SJSA1 (cell line): ENCODE results near the gene TRIM44. TPM values are rescaled to one million over a fixed set of nuclear protein-coding genes. Genes with fewer than 3 reads are reported as not detected.
A peak's percentile ranks its signal among the peaks of the same experiment; 100 is the strongest.

Experiments used
- DNase-seq, 2 experiments: peaks; one replicate each; pipeline ENCODE4 v3.0.0-alpha.2; 2015 to 2020; ENCODE audit warnings: low spot score in 2 of 2, low read depth in 1 of 2
- H3K27ac ChIP-seq: fragments of 250-450 bp; sonication (Bioruptor Pico); 2 replicates; pipeline ENCODE4 v1.5.1; 2020; ENCODE audit warnings: mild to moderate bottlenecking, moderate library complexity
- H3K27me3 ChIP-seq: fragments of 250-450 bp; sonication (Bioruptor Pico); replicated peaks from 2 replicates; pipeline ENCODE4 v1.5.1; 2020; ENCODE audit warnings: mild to moderate bottlenecking, moderate library complexity
- H3K36me3 ChIP-seq: fragments of 250-450 bp; sonication (Bioruptor Pico); 2 replicates; pipeline ENCODE4 v1.5.1; 2020; ENCODE audit warnings: mild to moderate bottlenecking
- H3K4me1 ChIP-seq: fragments of 250-450 bp; sonication (Bioruptor Pico); replicated peaks from 2 replicates; pipeline ENCODE4 v1.6.1; 2021; ENCODE audit warnings: mild to moderate bottlenecking
- H3K4me3 ChIP-seq: fragments of 250-450 bp; sonication (Bioruptor Pico); 2 replicates; pipeline ENCODE4 v1.5.1; 2020; ENCODE audit warnings: mild to moderate bottlenecking
- H3K9me3 ChIP-seq: fragments of 250-450 bp; sonication (Bioruptor Pico); replicated peaks from 2 replicates; pipeline ENCODE4 v1.5.1; 2020; ENCODE audit warnings: mild to moderate bottlenecking
- total RNA-seq: library from RNA; depleted of rRNA; stranded (reverse); fragments of >200 nt; shearing (Covaris generic); gene quantifications from 2 replicates; pipeline ENCODE4 v1.2.3, GENCODE V29; 2014

The TRIM44 gene
- total RNA-seq, 1 experiment from 2014 or later = 64.5 TPM

GRCh38 chr11:35722641-35723040 is 60.1 kb downstream of the TRIM44 start:
- no peak overlapping the region for H3K27ac ChIP-seq
- peaks cover 24% of the 10 kb centered on the region for H3K36me3 ChIP-seq
- H3K4me3 ChIP-seq = no peak overlapping the region
- no peaks in the 10 kb centered on the region for H3K9me3 ChIP-seq
- H3K4me1 ChIP-seq = peaks cover 15% of the 10 kb centered on the region
- H3K27me3 ChIP-seq = no peaks in the 10 kb centered on the region
- no peak for DNase-seq

- Histone ChIP-seq H3K9me3 (no peaks in the 10 kb centered on the region), H3K36me3 (peaks cover 32% of the 10 kb centered on the region), H3K27ac (no peak overlapping the region), H3K4me3 (no peak overlapping the region), H3K4me1 (peaks cover 15% of the 10 kb centered on the region), H3K27me3 (no peaks in the 10 kb centered on the region)
- no peak for DNase-seq
Observed at GRCh38 chr11:35723493-35723892, 60.9 kb downstream of the TRIM44 start.

GRCh38 chr11:35723913-35724312 is 61.3 kb downstream of the TRIM44 start:
- Histone ChIP-seq H3K27ac (no peak overlapping the region), H3K4me1 (peaks cover 15% of the 10 kb centered on the region), H3K4me3 (no peak overlapping the region), H3K27me3 (no peaks in the 10 kb centered on the region), H3K9me3 (no peaks in the 10 kb centered on the region), H3K36me3 (peaks cover 37% of the 10 kb centered on the region)
- no peak for DNase-seq

- Histone ChIP-seq H3K9me3 (peaks cover 9% of the 10 kb centered on the region; the same call in 1 of the 2 replicates), H3K27ac (no peak overlapping the region), H3K36me3 (peaks cover 53% of the 10 kb centered on the region), H3K4me1 (peaks cover 15% of the 10 kb centered on the region), H3K27me3 (no peaks in the 10 kb centered on the region), H3K4me3 (no peak overlapping the region)
- DNase-seq = peak in 1 of 2 experiments; percentile 45
Observed at GRCh38 chr11:35725885-35726284, 63.3 kb downstream of the TRIM44 start.

- peaks cover 9% of the 10 kb centered on the region; the same call in 1 of the 2 replicates for H3K9me3 ChIP-seq
- peaks cover 5% of the 10 kb centered on the region; the same call in 1 of the 2 replicates for H3K4me1 ChIP-seq
- no peak overlapping the region for H3K27ac ChIP-seq
- H3K27me3 ChIP-seq = no peaks in the 10 kb centered on the region
- H3K36me3 ChIP-seq = peaks cover 55% of the 10 kb centered on the region
- H3K4me3 ChIP-seq = no peak overlapping the region
- DNase-seq = no peak
Observed at GRCh38 chr11:35727140-35727539, 64.6 kb downstream of the TRIM44 start.

GRCh38 chr11:35730254-35730653 is 67.7 kb downstream of the TRIM44 start:
- peaks cover 9% of the 10 kb centered on the region; the same call in 1 of the 2 replicates for H3K9me3 ChIP-seq
- no peaks in the 10 kb centered on the region for H3K27me3 ChIP-seq
- no peak overlapping the region for H3K27ac ChIP-seq
- H3K36me3 ChIP-seq = peaks cover 72% of the 10 kb centered on the region
- DNase-seq = no peak
- H3K4me1 ChIP-seq = no peaks in the 10 kb centered on the region
- H3K4me3 ChIP-seq = no peak overlapping the region

GRCh38 chr11:35734669-35735410 is 72.3 kb downstream of the TRIM44 start:
- no peaks in the 10 kb centered on the region for H3K27me3 ChIP-seq
- peaks cover 71% of the 10 kb centered on the region for H3K36me3 ChIP-seq
- no peaks in the 10 kb centered on the region for H3K4me1 ChIP-seq
- peaks cover 6% of the 10 kb centered on the region; the same call in 1 of the 2 replicates for H3K9me3 ChIP-seq
- H3K27ac ChIP-seq = no peak overlapping the region
- no peak for DNase-seq
- no peak overlapping the region for H3K4me3 ChIP-seq

GRCh38 chr11:35735411-35735810 is 72.8 kb downstream of the TRIM44 start:
- Histone ChIP-seq H3K27me3 (no peaks in the 10 kb centered on the region), H3K27ac (no peak overlapping the region), H3K4me1 (no peaks in the 10 kb centered on the region), H3K9me3 (peaks cover under 1% of the 10 kb centered on the region; the same call in 1 of the 2 replicates), H3K36me3 (peaks cover 67% of the 10 kb centered on the region), H3K4me3 (no peak overlapping the region)
- DNase-seq = no peak

GRCh38 chr11:35735903-35736302 is 73.3 kb downstream of the TRIM44 start:
- Histone ChIP-seq H3K27ac (no peak overlapping the region), H3K27me3 (no peaks in the 10 kb centered on the region), H3K36me3 (peaks cover 66% of the 10 kb centered on the region), H3K4me3 (no peak overlapping the region), H3K4me1 (no peaks in the 10 kb centered on the region), H3K9me3 (no peaks in the 10 kb centered on the region)
- no peak for DNase-seq

- Histone ChIP-seq H3K9me3 (0 out of 2 replicates have a peak, but pooled peaks cover 2% of the 10 kb centered on the region), H3K27me3 (no peaks in the 10 kb centered on the region), H3K4me1 (no peaks in the 10 kb centered on the region), H3K27ac (no peak overlapping the region), H3K4me3 (no peak overlapping the region), H3K36me3 (peaks cover 70% of the 10 kb centered on the region)
- DNase-seq = no peak
Observed at GRCh38 chr11:35736952-35737351, 74.4 kb downstream of the TRIM44 start.

- H3K9me3 ChIP-seq = 0 out of 2 replicates have a peak, but pooled peaks cover 2% of the 10 kb centered on the region
- no peak for DNase-seq
- peaks cover 61% of the 10 kb centered on the region for H3K36me3 ChIP-seq
- no peaks in the 10 kb centered on the region for H3K27me3 ChIP-seq
- no peak overlapping the region for H3K27ac ChIP-seq
- no peak overlapping the region for H3K4me3 ChIP-seq
- H3K4me1 ChIP-seq = no peaks in the 10 kb centered on the region
Observed at GRCh38 chr11:35740061-35740799, 77.7 kb downstream of the TRIM44 start.

GRCh38 chr11:35742707-35743454 is 80.3 kb downstream of the TRIM44 start:
- Histone ChIP-seq H3K36me3 (peaks cover 43% of the 10 kb centered on the region), H3K4me3 (no peak overlapping the region), H3K4me1 (no peaks in the 10 kb centered on the region), H3K27ac (no peak overlapping the region), H3K27me3 (no peaks in the 10 kb centered on the region), H3K9me3 (0 out of 2 replicates have a peak, but pooled peaks cover 2% of the 10 kb centered on the region)
- DNase-seq = no peak

GRCh38 chr11:35746356-35747153 is 84.0 kb downstream of the TRIM44 start:
- Histone ChIP-seq H3K9me3 (no peaks in the 10 kb centered on the region), H3K4me3 (no peak overlapping the region), H3K27me3 (no peaks in the 10 kb centered on the region), H3K27ac (no peak overlapping the region), H3K4me1 (no peaks in the 10 kb centered on the region), H3K36me3 (peaks cover 20% of the 10 kb centered on the region)
- DNase-seq = no peak
